ENCODE measurements around the gene CENPW.

- TF ChIP-seq POLR2A (IDR thresholded peaks at IDR 0.05) (no peak), CTCF (IDR thresholded peaks at IDR 0.05) (no peak)
Observed at GRCh38 chr6:126373344-126373743, 33.4 kb downstream of the CENPW start.

Measured in adrenal gland (tissue), 5 donors.